GM10248 (cell line): ENCODE data around the gene DCDC2C.

ENCODE experiments used
- CTCF ChIA-PET: fragments of 300-600 bp; sonication (Branson Sonifier 250); formaldehyde crosslinking; extraction: SDS; loops from one replicate; lab custom pipeline; 2021; ENCODE audit warnings: antibody characterized with exemption; lab: Yijun Ruan, JAX
- POLR2A ChIA-PET: fragments of 350-650 bp; sonication (Branson Sonifier 250); formaldehyde crosslinking; extraction: SDS; loops from one replicate; lab custom pipeline; 2020; ENCODE audit warnings: antibody characterized with exemption; lab: Yijun Ruan, JAX
- DNase-seq: peaks from one replicate; pipeline ENCODE4 v3.0.0; 2012; ENCODE audit errors: extremely low spot score
- CTCF ChIP-seq: IDR thresholded peaks from 2 replicates; pipeline ENCODE4 v1.5.1; 2012; ENCODE audit warnings: mild to moderate bottlenecking, low read depth; ENCODE audit errors: extremely low read depth, missing control alignments, control extremely low read depth

DCDC2C gene

GRCh38 chr2:3737128-3737527, 33.8 kb downstream of the DCDC2C start:
- no peak for DNase-seq
- TF ChIP-seq CTCF, result no peak
- ChIA-PET POLR2A (no interaction called here), CTCF (interaction anchor here (1.5 kb wide), 1 partner anchor 9 kb away, joined by 3 read pairs; no protein-coding TSS in a partner anchor)

- no peak for DNase-seq
- ChIA-PET CTCF (interaction anchor here (1.0 kb wide), 1 partner anchor 23 kb away, joined by 3 read pairs; no protein-coding TSS in a partner anchor), POLR2A (no interaction called here)
- no peak for TF ChIP-seq CTCF
Observed at GRCh38 chr2:3738454-3738853, 35.1 kb downstream of the DCDC2C start.

GRCh38 chr2:3739313-3739712, 35.9 kb downstream of the DCDC2C start:
- CTCF ChIA-PET, result interaction anchor here (1.1 kb wide), 1 partner anchor 15 kb away, joined by 3 read pairs; no protein-coding TSS in a partner anchor
- DNase-seq, result no peak
- no peak for TF ChIP-seq CTCF
- POLR2A ChIA-PET, result no interaction called here

- ChIA-PET CTCF (no interaction called here), POLR2A (no interaction called here)
- DNase-seq, result no peak
- no peak for TF ChIP-seq CTCF
Observed at GRCh38 chr2:3741396-3741795, 38.0 kb downstream of the DCDC2C start.

- TF ChIP-seq CTCF, result no peak
- ChIA-PET CTCF (no interaction called here), POLR2A (no interaction called here)
- no peak for DNase-seq
Observed at GRCh38 chr2:3741867-3742602, 38.7 kb downstream of the DCDC2C start.

- no peak for TF ChIP-seq CTCF
- DNase-seq, result no peak
- ChIA-PET POLR2A (no interaction called here), CTCF (interaction anchor here (1.3 kb wide), 1 partner anchor 16 kb away, joined by 4 read pairs; no protein-coding TSS in a partner anchor)
Observed at GRCh38 chr2:3742743-3743508, 39.6 kb downstream of the DCDC2C start.
